Measurements from ENCODE around the gene PRKCA. TPM values are rescaled to one million over a fixed set of nuclear protein-coding genes. Genes with fewer than 3 reads are reported as not detected.

The PRKCA gene
- total RNA-seq, 1 donor from 2014 or later, result 80.1 TPM

GRCh38 chr17:66663041-66663606, 360.7 kb downstream of the PRKCA start:
- Mint-ChIP-seq H3K9me3 (ENCODE audit: unreplicated experiment) (no peaks in the 10 kb centered on the region), H3K27ac (ENCODE audit: unreplicated experiment) (no peak overlapping the region), H3K36me3 (ENCODE audit: unreplicated experiment) (peaks cover 14% of the 10 kb centered on the region), H3K4me1 (ENCODE audit: unreplicated experiment) (no peaks in the 10 kb centered on the region), H3K4me3 (ENCODE audit: unreplicated experiment) (no peak overlapping the region), H3K27me3 (ENCODE audit: unreplicated experiment) (no peaks in the 10 kb centered on the region)
- DNase-seq (ENCODE audit: extremely low spot score, unreplicated experiment), result no peak
- no peak for TF ChIP-seq CTCF (IDR thresholded peaks at IDR 0.05)

GRCh38 chr17:66664336-66664735, 361.9 kb downstream of the PRKCA start:
- Mint-ChIP-seq H3K36me3 (ENCODE audit: unreplicated experiment) (peaks cover 14% of the 10 kb centered on the region), H3K9me3 (ENCODE audit: unreplicated experiment) (no peaks in the 10 kb centered on the region), H3K27ac (ENCODE audit: unreplicated experiment) (no peak overlapping the region), H3K4me1 (ENCODE audit: unreplicated experiment) (no peaks in the 10 kb centered on the region), H3K4me3 (ENCODE audit: unreplicated experiment) (no peak overlapping the region), H3K27me3 (ENCODE audit: unreplicated experiment) (no peaks in the 10 kb centered on the region)
- no peak for DNase-seq (ENCODE audit: extremely low spot score, unreplicated experiment)
- TF ChIP-seq CTCF (IDR thresholded peaks at IDR 0.05), result no peak

GRCh38 chr17:66665194-66665593, 362.8 kb downstream of the PRKCA start:
- H3K36me3 Mint-ChIP-seq (ENCODE audit: unreplicated experiment), result peaks cover 9% of the 10 kb centered on the region
- TF ChIP-seq CTCF (IDR thresholded peaks at IDR 0.05), result no peak
- DNase-seq (ENCODE audit: extremely low spot score, unreplicated experiment), result no peak
- peaks cover 2% of the 10 kb centered on the region for H3K4me1 Mint-ChIP-seq (ENCODE audit: unreplicated experiment)
- no peaks in the 10 kb centered on the region for H3K27me3 Mint-ChIP-seq (ENCODE audit: unreplicated experiment)
- H3K4me3 Mint-ChIP-seq (ENCODE audit: unreplicated experiment), result no peak overlapping the region
- no peaks in the 10 kb centered on the region for H3K9me3 Mint-ChIP-seq (ENCODE audit: unreplicated experiment)
- H3K27ac Mint-ChIP-seq (ENCODE audit: unreplicated experiment), result no peak overlapping the region

GRCh38 chr17:66667090-66667489, 364.7 kb downstream of the PRKCA start:
- peaks cover 2% of the 10 kb centered on the region for H3K4me1 Mint-ChIP-seq (ENCODE audit: unreplicated experiment)
- H3K4me3 Mint-ChIP-seq (ENCODE audit: unreplicated experiment), result no peak overlapping the region
- no peak overlapping the region for H3K27ac Mint-ChIP-seq (ENCODE audit: unreplicated experiment)

GRCh38 chr17:66667491-66668030, 365.1 kb downstream of the PRKCA start:
- Mint-ChIP-seq H3K4me1 (ENCODE audit: unreplicated experiment) (peaks cover 2% of the 10 kb centered on the region), H3K27me3 (ENCODE audit: unreplicated experiment) (no peaks in the 10 kb centered on the region), H3K36me3 (ENCODE audit: unreplicated experiment) (peaks cover 7% of the 10 kb centered on the region), H3K4me3 (ENCODE audit: unreplicated experiment) (no peak overlapping the region), H3K9me3 (ENCODE audit: unreplicated experiment) (no peaks in the 10 kb centered on the region), H3K27ac (ENCODE audit: unreplicated experiment) (no peak overlapping the region)
- DNase-seq (ENCODE audit: extremely low spot score, unreplicated experiment), result no peak
- no peak for TF ChIP-seq CTCF (IDR thresholded peaks at IDR 0.05)

More at GRCh38 chr17:66667090-66667489, 364.7 kb downstream of the PRKCA start:
- peaks cover 7% of the 10 kb centered on the region for H3K36me3 Mint-ChIP-seq (ENCODE audit: unreplicated experiment)
- no peaks in the 10 kb centered on the region for H3K9me3 Mint-ChIP-seq (ENCODE audit: unreplicated experiment)
- H3K27me3 Mint-ChIP-seq (ENCODE audit: unreplicated experiment), result no peaks in the 10 kb centered on the region
- no peak for TF ChIP-seq CTCF (IDR thresholded peaks at IDR 0.05)
- DNase-seq (ENCODE audit: extremely low spot score, unreplicated experiment), result no peak

Data from osteocyte (in vitro differentiated cells).